K562 (cell line): ENCODE measurements around the gene CYTH1. TPM values are rescaled to one million over a fixed set of nuclear protein-coding genes. Genes with fewer than 3 reads are reported as not detected.

Experiments used
- ATF1 ChIP-seq, 2 experiments: fragments of 450-650 bp in 1 of 2; IDR thresholded peaks; 2 replicates each; pipeline ENCODE4 v1.6.1; 2016; ENCODE audit warnings: missing compliant biosample characterization in 1 of 2, missing genetic modification characterization in 1 of 2
- GATAD2B ChIP-seq: fragments of 450-650 bp; IDR thresholded peaks from 2 replicates; pipeline ENCODE4 v1.6.1; 2017; ENCODE audit warnings: mild to moderate bottlenecking, borderline replicate concordance
- KAT2B ChIP-seq: IDR thresholded peaks from one replicate; pipeline ENCODE4 v1.6.1; 2012; ENCODE audit warnings: low read depth, mild to moderate bottlenecking, control low read depth, inconsistent platforms, low read length, moderate library complexity
- KLF13 ChIP-seq: fragments of 450-650 bp; IDR thresholded peaks from 2 replicates; pipeline ENCODE4 v1.6.1; 2016; ENCODE audit warnings: missing genetic modification characterization, low read depth, mild to moderate bottlenecking, missing compliant biosample characterization, moderate library complexity, borderline replicate concordance
- PTRF ChIP-seq: fragments of 450-650 bp; IDR thresholded peaks from 2 replicates; pipeline ENCODE4 v1.6.1; 2016; ENCODE audit warnings: mild to moderate bottlenecking, missing genetic modification characterization, missing compliant biosample characterization
- STAT5A ChIP-seq: IDR thresholded peaks from 2 replicates; pipeline ENCODE4 v1.6.1; 2012; ENCODE audit warnings: low read length, inconsistent platforms, borderline replicate concordance
- polyA plus RNA-seq, 8 experiments: library from polyadenylated mRNA; depleted of rRNA in 4 of 8; stranded (reverse) in 5 of 8; unstranded in 3 of 8; fragments of >200 nt; fragmentation: Nextera tagmentation in 2 of 8; fragmentation: Illumina TruSeq in 1 of 8; extraction: Ambion mirVana in 2 of 8; extraction: Trizol in 1 of 8; gene quantifications; 2 replicates each; pipeline versions ENCODE4 v1.2.1 to v1.2.3, GENCODE V29; 2011 to 2014; ENCODE audit warnings: inconsistent platforms in 1 of 8, missing spikeins in 1 of 8
- total RNA-seq, 7 experiments: library from RNA; depleted of rRNA in 6 of 7; stranded (reverse); fragments of >200 nt in 6 of 7; fragmentation: Illumina TruSeq in 2 of 7; extraction: Trizol in 2 of 7; gene quantifications; 2 replicates each; pipeline versions ENCODE4 v1.2.1 to v1.2.3, GENCODE V29; 2011 to 2021; ENCODE audit warnings: low replicate concordance in 1 of 7
- TF ChIP-seq, protein P1 (sequence below): fragments of 200-600 bp; sonication (generic); IDR thresholded peaks from one replicate; pipeline ENCODE4 v1.6.1; 2012; ENCODE audit warnings: mild to moderate bottlenecking, low read depth, low read length, inconsistent platforms
- TF ChIP-seq, protein P2 (sequence below), 2 experiments: fragments of 450-650 bp in 1 of 2; sonication (generic) in 1 of 2; formaldehyde crosslinking in 1 of 2; IDR thresholded peaks in 1 of 2; conservative IDR thresholded peaks in 1 of 2; 2 replicates each; pipeline versions ENCODE4 v1.6.1 to v1.8.1; 2016 to 2023; ENCODE audit warnings: mild to moderate bottlenecking in 2 of 2, moderate library complexity in 2 of 2, inconsistent platforms in 1 of 2, missing genetic modification reagents in 1 of 2
- TF ChIP-seq, protein P3 (sequence below): fragments of 250-450 bp; sonication (Bioruptor Pico); IDR thresholded peaks from 2 replicates; pipeline ENCODE4 v1.4.0; 2020; ENCODE audit warnings: mild to moderate bottlenecking, moderate library complexity

The CYTH1 gene
- total and polyA plus RNA-seq, 9 of the 15 experiments (the other 6 are each of a cell fraction or from before 2014, with no cell fraction given): 0.52 to 27.7 (median 16.8) TPM

DNA sequence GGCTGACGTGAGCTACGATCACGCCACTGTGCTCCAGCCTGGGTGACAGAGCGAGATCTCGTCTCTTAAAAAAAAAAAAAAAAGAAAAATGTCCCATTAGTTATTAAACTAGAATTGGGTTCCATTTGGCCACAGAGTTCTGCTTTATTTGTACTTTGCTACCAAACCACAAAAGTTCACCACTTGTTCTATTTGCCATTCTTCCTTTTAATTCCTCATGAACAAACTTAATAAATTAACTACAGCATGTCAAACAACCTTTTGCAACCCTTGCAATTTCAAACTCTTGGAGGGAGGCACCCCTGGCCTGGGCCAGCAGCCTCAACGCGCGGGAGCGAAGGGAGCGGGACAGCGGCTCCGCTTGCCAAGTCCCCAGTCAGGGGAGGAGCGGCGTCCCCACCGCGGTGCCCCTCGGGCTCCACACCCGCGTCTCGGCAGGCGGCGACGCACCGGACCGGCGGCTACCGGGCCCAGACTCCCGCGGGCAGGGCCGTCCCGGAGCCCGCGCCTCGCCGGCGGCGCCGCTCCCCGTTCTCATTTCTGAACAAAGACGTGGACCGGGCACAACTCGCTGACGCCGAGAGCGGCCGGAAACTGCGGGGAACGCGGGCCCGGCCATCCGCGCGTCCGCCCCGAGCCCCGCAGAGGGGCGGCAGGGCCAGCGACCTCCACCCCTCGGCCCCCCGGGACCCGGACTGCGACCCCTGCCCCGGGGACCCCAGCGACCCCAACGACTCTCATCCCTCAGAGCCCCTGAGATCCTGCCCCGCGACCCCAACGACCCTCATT lies 775 bp downstream of the CYTH1 start (continued):
- TF ChIP-seq, protein P1, sequence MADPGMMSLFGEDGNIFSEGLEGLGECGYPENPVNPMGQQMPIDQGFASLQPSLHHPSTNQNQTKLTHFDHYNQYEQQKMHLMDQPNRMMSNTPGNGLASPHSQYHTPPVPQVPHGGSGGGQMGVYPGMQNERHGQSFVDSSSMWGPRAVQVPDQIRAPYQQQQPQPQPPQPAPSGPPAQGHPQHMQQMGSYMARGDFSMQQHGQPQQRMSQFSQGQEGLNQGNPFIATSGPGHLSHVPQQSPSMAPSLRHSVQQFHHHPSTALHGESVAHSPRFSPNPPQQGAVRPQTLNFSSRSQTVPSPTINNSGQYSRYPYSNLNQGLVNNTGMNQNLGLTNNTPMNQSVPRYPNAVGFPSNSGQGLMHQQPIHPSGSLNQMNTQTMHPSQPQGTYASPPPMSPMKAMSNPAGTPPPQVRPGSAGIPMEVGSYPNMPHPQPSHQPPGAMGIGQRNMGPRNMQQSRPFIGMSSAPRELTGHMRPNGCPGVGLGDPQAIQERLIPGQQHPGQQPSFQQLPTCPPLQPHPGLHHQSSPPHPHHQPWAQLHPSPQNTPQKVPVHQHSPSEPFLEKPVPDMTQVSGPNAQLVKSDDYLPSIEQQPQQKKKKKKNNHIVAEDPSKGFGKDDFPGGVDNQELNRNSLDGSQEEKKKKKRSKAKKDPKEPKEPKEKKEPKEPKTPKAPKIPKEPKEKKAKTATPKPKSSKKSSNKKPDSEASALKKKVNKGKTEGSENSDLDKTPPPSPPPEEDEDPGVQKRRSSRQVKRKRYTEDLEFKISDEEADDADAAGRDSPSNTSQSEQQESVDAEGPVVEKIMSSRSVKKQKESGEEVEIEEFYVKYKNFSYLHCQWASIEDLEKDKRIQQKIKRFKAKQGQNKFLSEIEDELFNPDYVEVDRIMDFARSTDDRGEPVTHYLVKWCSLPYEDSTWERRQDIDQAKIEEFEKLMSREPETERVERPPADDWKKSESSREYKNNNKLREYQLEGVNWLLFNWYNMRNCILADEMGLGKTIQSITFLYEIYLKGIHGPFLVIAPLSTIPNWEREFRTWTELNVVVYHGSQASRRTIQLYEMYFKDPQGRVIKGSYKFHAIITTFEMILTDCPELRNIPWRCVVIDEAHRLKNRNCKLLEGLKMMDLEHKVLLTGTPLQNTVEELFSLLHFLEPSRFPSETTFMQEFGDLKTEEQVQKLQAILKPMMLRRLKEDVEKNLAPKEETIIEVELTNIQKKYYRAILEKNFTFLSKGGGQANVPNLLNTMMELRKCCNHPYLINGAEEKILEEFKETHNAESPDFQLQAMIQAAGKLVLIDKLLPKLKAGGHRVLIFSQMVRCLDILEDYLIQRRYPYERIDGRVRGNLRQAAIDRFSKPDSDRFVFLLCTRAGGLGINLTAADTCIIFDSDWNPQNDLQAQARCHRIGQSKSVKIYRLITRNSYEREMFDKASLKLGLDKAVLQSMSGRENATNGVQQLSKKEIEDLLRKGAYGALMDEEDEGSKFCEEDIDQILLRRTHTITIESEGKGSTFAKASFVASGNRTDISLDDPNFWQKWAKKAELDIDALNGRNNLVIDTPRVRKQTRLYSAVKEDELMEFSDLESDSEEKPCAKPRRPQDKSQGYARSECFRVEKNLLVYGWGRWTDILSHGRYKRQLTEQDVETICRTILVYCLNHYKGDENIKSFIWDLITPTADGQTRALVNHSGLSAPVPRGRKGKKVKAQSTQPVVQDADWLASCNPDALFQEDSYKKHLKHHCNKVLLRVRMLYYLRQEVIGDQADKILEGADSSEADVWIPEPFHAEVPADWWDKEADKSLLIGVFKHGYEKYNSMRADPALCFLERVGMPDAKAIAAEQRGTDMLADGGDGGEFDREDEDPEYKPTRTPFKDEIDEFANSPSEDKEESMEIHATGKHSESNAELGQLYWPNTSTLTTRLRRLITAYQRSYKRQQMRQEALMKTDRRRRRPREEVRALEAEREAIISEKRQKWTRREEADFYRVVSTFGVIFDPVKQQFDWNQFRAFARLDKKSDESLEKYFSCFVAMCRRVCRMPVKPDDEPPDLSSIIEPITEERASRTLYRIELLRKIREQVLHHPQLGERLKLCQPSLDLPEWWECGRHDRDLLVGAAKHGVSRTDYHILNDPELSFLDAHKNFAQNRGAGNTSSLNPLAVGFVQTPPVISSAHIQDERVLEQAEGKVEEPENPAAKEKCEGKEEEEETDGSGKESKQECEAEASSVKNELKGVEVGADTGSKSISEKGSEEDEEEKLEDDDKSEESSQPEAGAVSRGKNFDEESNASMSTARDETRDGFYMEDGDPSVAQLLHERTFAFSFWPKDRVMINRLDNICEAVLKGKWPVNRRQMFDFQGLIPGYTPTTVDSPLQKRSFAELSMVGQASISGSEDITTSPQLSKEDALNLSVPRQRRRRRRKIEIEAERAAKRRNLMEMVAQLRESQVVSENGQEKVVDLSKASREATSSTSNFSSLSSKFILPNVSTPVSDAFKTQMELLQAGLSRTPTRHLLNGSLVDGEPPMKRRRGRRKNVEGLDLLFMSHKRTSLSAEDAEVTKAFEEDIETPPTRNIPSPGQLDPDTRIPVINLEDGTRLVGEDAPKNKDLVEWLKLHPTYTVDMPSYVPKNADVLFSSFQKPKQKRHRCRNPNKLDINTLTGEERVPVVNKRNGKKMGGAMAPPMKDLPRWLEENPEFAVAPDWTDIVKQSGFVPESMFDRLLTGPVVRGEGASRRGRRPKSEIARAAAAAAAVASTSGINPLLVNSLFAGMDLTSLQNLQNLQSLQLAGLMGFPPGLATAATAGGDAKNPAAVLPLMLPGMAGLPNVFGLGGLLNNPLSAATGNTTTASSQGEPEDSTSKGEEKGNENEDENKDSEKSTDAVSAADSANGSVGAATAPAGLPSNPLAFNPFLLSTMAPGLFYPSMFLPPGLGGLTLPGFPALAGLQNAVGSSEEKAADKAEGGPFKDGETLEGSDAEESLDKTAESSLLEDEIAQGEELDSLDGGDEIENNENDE: no peak
- TF ChIP-seq KAT2B: no peak
- TF ChIP-seq GATAD2B: peak; percentile 32; the same call in 1 of the 2 replicates
- TF ChIP-seq STAT5A: no peak
- TF ChIP-seq, protein P2, sequence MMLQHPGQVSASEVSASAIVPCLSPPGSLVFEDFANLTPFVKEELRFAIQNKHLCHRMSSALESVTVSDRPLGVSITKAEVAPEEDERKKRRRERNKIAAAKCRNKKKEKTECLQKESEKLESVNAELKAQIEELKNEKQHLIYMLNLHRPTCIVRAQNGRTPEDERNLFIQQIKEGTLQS (IDR thresholded peaks at IDR 0.05): no peak
- TF ChIP-seq, protein P2 (CRISPR knock-in tag; conservative IDR thresholded peaks at IDR 0.05): no peak
- no peak for TF ChIP-seq ATF1 (CRISPR knock-in tag; IDR thresholded peaks at IDR 0.05)
- no peak for TF ChIP-seq ATF1 (tag; IDR thresholded peaks at IDR 0.05)
- TF ChIP-seq KLF13 (tag): no peak
- TF ChIP-seq, protein P3, sequence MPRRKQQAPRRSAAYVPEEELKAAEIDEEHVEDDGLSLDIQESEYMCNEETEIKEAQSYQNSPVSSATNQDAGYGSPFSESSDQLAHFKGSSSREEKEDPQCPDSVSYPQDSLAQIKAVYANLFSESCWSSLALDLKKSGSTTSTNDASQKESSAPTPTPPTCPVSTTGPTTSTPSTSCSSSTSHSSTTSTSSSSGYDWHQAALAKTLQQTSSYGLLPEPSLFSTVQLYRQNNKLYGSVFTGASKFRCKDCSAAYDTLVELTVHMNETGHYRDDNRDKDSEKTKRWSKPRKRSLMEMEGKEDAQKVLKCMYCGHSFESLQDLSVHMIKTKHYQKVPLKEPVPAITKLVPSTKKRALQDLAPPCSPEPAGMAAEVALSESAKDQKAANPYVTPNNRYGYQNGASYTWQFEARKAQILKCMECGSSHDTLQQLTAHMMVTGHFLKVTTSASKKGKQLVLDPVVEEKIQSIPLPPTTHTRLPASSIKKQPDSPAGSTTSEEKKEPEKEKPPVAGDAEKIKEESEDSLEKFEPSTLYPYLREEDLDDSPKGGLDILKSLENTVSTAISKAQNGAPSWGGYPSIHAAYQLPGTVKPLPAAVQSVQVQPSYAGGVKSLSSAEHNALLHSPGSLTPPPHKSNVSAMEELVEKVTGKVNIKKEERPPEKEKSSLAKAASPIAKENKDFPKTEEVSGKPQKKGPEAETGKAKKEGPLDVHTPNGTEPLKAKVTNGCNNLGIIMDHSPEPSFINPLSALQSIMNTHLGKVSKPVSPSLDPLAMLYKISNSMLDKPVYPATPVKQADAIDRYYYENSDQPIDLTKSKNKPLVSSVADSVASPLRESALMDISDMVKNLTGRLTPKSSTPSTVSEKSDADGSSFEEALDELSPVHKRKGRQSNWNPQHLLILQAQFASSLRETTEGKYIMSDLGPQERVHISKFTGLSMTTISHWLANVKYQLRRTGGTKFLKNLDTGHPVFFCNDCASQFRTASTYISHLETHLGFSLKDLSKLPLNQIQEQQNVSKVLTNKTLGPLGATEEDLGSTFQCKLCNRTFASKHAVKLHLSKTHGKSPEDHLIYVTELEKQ (CRISPR knock-in tag): no peak
- no peak for TF ChIP-seq PTRF
